Inferior parietal cortex (tissue), 1 donor: Measurements from ENCODE around the gene IL20.

Source experiments
- DNase-seq: peaks from one replicate; pipeline ENCODE4 v3.0.0-alpha.2; 2016; ENCODE audit errors: extremely low spot score

Gene IL20, protein sequence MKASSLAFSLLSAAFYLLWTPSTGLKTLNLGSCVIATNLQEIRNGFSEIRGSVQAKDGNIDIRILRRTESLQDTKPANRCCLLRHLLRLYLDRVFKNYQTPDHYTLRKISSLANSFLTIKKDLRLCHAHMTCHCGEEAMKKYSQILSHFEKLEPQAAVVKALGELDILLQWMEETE

DNA sequence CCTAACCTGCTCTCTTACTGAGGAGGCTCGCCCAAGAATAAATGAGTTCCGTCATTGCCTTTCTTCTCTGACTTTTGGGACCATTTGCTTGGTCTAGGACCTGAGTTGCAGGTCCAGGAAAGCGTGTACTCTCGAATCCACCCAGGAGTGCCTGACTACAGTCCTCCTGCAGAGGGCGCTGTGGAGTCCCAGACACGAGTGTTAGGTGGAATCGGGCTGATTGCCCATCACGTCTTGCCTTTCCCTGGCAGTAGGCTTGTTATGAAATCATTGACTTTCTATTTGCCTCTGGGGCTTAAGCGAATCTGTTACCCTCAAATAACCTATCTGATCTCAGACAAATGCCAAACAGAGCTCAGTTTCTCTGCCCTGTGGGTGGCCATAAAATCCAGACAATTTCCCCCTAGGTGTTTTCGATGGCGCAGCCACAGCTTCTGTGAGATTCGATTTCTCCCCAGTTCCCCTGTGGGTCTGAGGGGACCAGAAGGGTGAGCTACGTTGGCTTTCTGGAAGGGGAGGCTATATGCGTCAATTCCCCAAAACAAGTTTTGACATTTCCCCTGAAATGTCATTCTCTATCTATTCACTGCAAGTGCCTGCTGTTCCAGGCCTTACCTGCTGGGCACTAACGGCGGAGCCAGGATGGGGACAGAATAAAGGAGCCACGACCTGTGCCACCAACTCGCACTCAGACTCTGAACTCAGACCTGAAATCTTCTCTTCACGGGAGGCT lies at the start of gene IL20:
Gene IL20 (plus strand): TSS at position 685 of the 733 bp plus-strand sequence. CDS start 230 bp downstream, outside the sequence.
- DNase-seq: peak; percentile 66

GRCh38 chr1:206816390-206817287 lies 48.8 kb upstream of the IL20 start:
- peak; percentile 7 for DNase-seq

DNA sequence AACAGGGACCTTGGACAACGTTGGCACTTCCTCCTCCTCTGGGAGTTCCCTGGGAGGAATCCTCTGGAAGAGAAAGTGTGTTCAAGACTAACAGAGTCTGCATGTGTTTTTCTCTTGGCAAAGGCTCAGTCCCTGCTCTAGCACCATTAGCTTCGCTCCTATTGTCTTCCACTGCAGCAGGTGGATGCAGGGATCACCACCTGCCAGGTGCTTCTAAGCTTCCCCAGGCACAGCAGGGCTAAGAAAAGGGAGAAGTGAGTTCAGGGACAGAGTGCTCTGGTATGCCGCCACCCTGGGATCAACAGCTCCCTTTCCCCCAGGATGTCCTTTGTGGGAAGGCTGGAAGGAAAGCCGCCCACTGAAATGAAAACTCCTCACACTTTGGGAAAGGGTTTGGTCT lies 43.9 kb upstream of the IL20 start:
- DNase-seq: no peak

DNA sequence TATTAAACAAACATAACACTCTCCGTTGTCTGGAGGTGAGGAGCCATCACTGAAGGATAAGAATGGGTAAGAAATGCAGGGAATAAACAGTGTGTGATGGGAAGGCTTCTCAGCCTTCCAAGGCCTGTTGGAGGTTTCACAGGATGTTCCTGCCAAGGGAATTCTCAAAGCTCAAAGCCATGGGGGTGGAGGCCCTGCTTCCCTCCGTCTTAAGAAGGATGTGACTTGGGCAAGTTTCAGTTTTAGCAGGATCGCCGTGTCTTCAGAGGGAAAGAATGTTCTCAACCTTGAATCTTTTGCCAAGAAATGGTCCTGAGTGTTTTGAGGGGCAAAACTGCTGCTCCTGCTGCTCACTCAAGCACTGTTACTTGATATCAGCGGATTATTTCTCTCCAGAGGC lies 41.7 kb upstream of the IL20 start:
- DNase-seq: no peak

DNA sequence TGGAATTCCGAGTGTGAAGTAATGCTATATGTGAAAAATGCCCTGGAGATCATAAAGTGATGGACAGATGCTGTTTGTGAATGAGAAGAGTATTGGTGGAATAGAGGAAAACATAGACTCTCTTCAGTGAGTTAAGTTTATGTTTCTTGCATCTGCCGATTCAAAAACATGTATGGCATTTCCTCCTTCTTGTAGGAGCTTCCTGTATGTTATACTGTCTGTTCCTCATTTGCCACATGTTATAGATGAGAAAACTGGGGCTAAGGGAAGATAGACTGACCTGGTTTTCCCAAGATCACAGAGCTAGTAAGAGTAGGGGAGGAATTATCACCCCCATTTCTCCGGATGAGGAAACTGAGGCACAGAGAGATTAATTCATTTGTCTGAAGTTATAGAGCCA lies 41.1 kb upstream of the IL20 start:
- no peak for DNase-seq

- DNase-seq: no peak
Observed at GRCh38 chr1:206826394-206826793, 39.0 kb upstream of the IL20 start.

DNA sequence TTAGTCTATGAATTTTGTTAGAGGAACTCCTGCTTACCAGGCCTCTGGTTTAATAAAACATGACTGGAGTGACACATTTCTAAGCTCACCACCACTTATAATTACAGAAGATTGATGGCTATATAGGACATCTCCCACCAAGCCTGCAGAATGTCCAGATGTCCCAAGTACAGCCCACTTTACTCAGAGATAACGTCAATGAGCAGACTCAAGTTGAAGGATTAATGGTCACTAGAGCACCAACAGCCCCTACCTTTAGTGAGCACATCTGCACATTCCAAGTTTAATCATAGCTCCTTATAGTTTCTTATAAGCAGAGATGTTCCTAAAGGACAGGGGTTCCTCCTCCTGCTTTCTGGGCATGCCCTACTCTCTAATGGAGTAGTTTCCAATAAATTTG lies 37.4 kb upstream of the IL20 start:
- DNase-seq: no peak

- DNase-seq: no peak
Observed at GRCh38 chr1:206828765-206829164, 36.7 kb upstream of the IL20 start.

DNA sequence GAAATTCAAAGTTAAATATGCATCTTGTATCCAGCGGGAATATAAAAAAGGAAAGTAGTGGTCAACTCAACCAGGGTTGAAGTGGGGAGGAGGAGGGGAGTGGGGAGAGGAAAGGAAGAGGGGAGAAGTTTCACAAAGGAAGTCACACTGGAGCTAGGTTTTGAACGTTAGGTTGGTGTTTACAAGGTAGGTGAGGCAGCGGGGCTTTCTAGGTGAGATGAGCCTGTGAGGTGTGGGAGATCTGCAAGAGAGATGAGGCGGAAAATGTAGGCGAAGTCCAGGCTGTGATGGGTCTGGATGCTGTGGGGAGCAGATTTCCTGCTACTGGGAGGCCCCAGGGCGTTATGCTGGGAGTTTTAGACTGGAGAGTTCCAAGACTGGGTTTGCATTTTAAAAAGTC lies 36.1 kb upstream of the IL20 start:
- no peak for DNase-seq

DNA sequence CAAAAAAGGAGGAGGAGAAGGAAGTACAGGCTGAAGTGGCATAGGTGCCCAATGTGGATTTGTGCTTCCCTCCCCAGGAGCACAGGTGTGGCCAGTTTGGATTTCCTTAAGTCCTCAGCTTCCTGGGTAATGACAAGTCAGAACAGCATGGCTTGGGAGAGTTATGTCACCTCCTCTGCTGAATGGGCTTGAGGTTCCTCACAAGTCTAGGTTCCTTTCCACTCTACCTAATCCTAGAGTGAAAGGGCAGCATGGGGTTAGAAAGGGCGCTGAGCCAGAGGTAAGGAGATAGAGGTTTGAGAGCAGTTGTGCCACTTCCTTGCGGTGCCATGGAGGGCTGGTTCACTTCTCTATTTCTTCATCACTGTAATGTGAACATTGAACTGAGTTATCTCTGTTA lies 35.5 kb upstream of the IL20 start:
- DNase-seq: no peak

- DNase-seq: no peak
Observed at GRCh38 chr1:206831650-206832049, 33.8 kb upstream of the IL20 start.

DNA sequence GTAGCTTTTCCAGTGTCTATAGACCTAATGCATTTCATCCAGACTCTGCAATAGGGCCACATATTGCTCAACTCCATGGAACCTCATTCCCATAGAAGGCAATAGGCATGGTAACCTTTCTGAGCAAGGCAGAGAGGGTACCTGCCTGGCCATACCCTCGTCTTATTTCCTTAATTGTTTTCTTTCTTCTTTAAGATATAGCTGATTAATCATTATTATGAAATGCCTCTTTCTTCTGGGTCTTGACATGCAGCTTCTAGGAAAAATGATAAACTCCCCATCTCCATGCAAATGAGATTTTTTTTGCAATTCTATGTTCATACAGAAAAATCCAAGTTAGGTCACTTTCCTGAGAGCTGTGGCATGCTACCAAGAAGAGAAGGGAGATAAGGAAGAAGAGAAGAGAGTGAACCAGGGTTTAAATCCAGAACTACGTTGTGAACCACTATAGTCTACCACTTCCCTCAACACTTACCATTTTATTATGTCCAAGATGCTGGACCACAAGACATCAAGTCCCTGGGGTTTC lies 33.0 kb upstream of the IL20 start:
- DNase-seq: no peak

DNA sequence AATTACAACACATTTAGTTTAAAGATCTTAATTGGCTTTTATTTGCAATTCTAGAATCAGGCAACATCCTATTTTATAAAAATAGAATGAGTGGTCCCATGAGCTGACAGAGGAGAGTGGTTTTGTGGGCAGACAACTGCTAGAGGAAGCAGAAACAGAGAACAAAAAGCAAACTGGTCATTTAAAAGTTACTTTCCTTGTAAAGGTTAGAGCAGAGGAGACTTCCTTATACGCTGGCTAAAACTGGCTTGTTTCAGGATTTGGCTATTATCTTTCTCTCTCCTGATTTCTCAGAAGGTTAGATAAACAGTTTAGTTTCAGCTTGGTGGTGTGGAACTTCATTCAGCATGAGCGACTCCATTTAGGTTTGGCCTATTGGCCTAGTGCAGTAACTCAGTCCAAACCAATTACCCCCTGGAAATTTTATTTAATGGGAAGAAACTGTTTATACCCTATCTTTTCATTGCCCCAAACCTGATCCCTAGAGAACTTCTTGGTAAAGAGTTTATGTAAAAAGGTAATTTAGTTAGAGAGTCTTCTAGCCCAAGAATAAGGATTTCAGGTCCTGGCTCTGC lies 32.2 kb upstream of the IL20 start:
- DNase-seq: no peak

DNA sequence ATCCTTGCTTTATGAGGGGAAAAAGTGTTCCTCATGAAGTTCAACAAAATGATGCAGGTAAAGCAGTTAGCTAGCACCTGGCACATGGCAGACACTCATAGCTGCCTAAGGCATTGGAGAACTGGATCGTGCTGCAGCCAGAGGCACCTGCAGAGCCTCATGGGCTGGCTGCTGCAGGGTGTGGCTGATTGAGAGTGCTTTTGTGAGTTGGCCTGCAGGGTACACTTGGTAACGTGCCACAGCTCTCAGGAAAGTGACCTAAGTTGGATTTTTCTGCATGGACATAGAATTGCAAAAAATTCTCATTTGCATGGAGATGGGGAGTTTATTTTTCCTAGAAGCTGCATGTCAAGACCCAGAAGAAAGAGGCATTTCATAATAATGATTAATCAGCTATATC lies 31.6 kb upstream of the IL20 start:
- DNase-seq: no peak

DNA sequence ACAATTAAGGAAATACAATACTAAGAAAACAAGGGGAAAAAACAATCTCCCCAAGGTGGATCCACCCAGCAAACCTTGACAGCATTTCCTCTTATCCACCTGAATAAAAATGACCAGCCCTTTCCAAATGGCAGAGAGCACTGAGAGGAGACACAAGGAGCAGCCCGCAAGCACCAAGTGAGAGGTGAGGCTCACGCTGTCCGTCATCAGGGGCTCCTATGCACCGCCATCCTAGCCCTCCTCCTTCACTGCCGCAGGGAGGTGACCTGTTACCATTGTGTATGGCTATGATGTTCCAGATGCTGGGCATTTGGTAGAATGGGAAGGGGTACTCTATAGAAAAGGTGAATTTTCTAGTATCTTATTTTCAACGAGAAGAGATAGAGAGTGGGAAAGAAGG lies 31.2 kb upstream of the IL20 start:
- no peak for DNase-seq

- DNase-seq: no peak
Observed at GRCh38 chr1:206834711-206835110, 30.7 kb upstream of the IL20 start.

DNA sequence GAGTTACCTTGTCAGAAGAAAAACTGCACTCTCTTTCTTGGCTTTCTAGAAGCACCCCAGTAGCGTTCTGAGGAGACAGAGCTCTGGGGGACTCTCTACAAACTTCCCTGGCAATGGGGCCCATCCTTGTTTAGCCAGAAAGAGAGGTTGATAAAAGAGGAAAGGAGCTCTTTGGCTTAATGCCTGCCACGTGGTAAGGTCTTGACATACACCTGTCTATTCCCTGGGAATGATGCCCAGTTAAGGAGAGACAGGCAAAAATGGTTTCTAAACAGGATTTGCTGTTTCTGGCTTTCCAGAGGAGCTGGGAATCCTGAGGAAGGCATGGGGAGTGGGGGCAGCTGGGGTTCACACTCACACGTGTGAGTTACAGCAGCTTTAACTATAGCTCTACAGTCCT lies 30.2 kb upstream of the IL20 start:
- no peak for DNase-seq

DNA sequence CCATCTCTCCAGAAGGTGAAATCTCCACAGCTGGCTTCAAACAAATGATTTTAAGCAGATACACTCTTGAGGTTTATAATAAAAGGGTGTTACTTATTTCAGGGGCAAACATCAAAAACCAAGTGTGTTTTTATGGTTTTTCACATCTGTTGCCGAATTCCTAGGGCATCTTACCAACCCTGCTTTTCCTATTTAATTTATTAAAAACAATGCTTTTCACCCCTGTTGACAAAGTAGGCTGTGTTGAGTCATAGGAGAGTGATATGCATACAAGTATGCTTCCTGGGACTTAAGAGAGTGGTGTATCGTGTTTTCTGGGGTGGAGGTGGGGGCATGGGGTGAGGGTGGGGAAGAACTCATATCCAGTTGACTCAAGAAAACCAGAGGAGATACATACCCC lies 29.3 kb upstream of the IL20 start:
- no peak for DNase-seq

GRCh38 chr1:206839006-206839560 lies 26.3 kb upstream of the IL20 start:
- DNase-seq: no peak

- no peak for DNase-seq
Observed at GRCh38 chr1:206839857-206840256, 25.6 kb upstream of the IL20 start.

DNA sequence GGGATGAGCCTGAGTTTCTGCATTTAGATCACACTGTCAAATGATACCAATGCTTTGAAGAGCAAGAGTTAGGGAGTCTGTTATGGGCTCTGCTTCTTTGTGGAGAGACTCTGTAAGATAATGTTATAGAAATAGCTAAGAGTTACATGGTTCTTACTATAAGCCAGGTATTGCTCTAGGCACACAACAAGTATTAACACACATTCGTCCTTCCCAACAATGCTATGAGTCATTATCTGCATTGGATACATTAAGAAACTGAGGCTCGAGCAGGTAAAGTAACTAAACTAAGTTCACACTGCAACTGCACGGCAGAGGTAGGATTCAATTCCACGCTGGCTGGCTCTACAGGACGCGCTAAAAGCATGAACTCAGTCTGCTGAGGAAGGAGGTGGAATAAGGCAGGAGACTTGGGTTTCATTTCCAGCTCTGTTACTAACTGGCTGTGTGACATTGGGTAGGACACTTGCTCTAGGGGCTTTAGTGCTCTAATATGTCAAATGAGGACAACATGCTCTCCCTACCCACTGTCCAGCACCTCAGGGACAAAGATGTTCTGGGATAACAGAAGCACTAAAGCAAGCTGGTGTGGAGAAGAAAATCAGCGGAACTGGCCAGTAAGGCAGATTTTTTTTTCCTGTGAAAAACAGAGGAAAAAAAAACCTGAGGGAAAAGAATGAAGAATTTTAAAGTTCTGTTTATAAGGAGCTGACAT lies 23.7 kb upstream of the IL20 start:
- DNase-seq: no peak
